Upper lobe of left lung (tissue), 6 donors: ENCODE results near the gene NCOA4. TPM values are rescaled to one million over a fixed set of nuclear protein-coding genes. Genes with fewer than 3 reads are reported as not detected.

Source experiments
- ATAC-seq, 2 donors: fragments of 200-7000 bp; cut with Tn5 transposase; one replicate each; pipeline ENCODE4 v1.9.1; 2022; ENCODE audit warnings: mild to moderate bottlenecking in 2 of 2, moderate library complexity in 2 of 2; ENCODE audit not compliant: low FRiP score in 2 of 2
- DNase-seq, 2 donors: peaks; one replicate each; pipeline ENCODE4 v3.0.0-alpha.2; 2019 to 2020
- H3K27ac ChIP-seq, 4 donors: fragments of 200-600 bp; sonication (generic); one replicate each; pipeline ENCODE4 v1.5.1; 2016 to 2019
- H3K27me3 ChIP-seq, 4 donors: fragments of 200-600 bp; sonication (generic); one replicate each; pipeline ENCODE4 v1.5.1; 2017 to 2019
- H3K36me3 ChIP-seq, 4 donors: fragments of 200-600 bp; sonication (generic); one replicate each; pipeline ENCODE4 v1.5.1; 2016 to 2019
- H3K4me1 ChIP-seq, 4 donors: fragments of 200-600 bp; sonication (generic); one replicate each; pipeline ENCODE4 v1.5.1; 2018 to 2019
- H3K4me3 ChIP-seq, 4 donors: fragments of 200-600 bp; sonication (generic); one replicate each; pipeline ENCODE4 v1.5.1; 2017 to 2019; ENCODE audit warnings: mild to moderate bottlenecking in 2 of 4, moderate library complexity in 1 of 4
- H3K9me3 ChIP-seq, 4 donors: fragments of 200-600 bp; sonication (generic); one replicate each; pipeline ENCODE4 v1.5.1; 2018 to 2019
- EP300 ChIP-seq, 4 donors: sonication (generic); formaldehyde crosslinking; IDR thresholded peaks; one replicate each; pipeline ENCODE4 v1.5.1; 2017; ENCODE audit warnings: antibody characterized with exemption in 4 of 4, control low read depth in 2 of 4
- POLR2A ChIP-seq, 4 donors: fragments of 450-650 bp; IDR thresholded peaks; one replicate each; pipeline ENCODE4 v1.5.1; 2016 to 2017; ENCODE audit warnings: antibody characterized with exemption in 4 of 4, mild to moderate bottlenecking in 2 of 4
- POLR2AphosphoS5 ChIP-seq, 2 donors: sonication (generic); formaldehyde crosslinking; IDR thresholded peaks; one replicate each; pipeline ENCODE4 v1.5.1; 2017; ENCODE audit warnings: antibody characterized with exemption in 2 of 2
- WGBS, 2 donors: methylation state at CpG; one replicate each; pipeline ENCODE4 v1.1.5; 2017 to 2018; 5-methylcytosine and 5-hydroxymethylcytosine counted together
- total RNA-seq, 6 donors: library from RNA; depleted of rRNA in 4 of 6; stranded (reverse); fragments of >200 nt in 4 of 6; gene quantifications; one replicate each; pipeline versions ENCODE4 v1.1.0 to v1.2.1, GENCODE V29; 2016 to 2021
- TF ChIP-seq, protein P1 (sequence below), 6 experiments: fragments of 450-650 bp in 4 of 6; fragments of 200-600 bp in 2 of 6; sonication (generic) in 2 of 6; IDR thresholded peaks; one replicate each; pipeline ENCODE4 v1.5.1; 2016 to 2019; ENCODE audit warnings: antibody characterized with exemption in 6 of 6
- donor health status: DM: no; HTN: no; CAD: no; lungs with moderate emphysema.
- donor health status: DM: no; HTN: yes; CAD: no; lungs with severe emphysema.

Gene NCOA4
- total RNA-seq: 100 to 1,000 TPM in 4 of 6 donors, 10 to 100 TPM in 2; 57.6 to 184 (median 144) TPM

DNA sequence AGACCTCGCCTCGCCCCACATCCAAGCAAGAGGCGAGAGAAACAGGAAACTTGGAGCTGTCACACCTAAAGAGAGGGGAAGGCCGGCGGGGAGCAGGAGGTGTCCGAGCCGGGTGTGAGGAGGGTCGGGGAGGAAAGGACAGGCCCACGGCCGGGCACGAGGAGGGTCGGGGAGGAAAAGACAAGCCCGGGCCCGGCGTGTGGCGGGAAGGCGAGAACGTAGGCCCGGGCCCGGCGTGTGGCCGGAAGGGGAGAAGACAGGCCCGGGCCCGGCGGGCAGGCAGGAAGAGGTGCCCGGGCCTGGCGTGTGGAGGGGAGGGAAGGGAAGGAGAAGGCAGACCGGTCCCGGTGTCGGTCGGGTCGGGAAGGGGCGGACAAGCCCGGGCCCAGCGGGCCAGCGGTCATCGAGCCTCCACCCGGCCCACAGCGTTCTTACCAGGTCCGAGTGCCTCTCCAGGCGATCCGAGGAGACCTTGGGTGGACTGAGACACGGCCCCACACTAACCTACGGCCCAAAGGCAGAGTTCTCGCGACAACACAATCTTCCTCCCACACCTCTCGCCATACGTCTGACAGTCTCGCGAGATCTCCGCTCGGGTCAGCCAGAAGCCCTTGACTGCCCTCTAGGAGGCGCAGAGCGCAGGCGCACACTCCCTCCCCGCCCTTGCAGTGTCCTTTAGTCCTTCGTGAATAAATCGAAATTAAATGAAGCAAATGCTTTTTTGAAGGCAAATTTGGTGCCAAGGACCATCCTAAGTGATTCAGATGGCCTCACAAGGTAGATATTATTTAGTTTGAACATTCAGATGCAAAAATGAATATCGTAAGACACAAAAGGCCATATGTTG, at the start of gene NCOA4:
Gene NCOA4 (minus strand): TSS at position 533 of the 847 bp plus-strand sequence. CDS start 13,943 bp downstream, outside the sequence.
- no peaks in the 10 kb centered on the region for H3K36me3 ChIP-seq
- H3K4me1 ChIP-seq: peaks cover 46 to 52% (median 47%) of the 10 kb centered on the region in 4 donors
- WGBS, 2 donors: 1% methylated on average over 35 to 56 of the region's 59 CpGs
- H3K4me3 ChIP-seq: peak within 1 kb of the TSS; percentile 61 to 97 (median 70)
- peak in 1 of 2 donors; percentile 92 for TF ChIP-seq POLR2AphosphoS5 (IDR thresholded peaks at IDR 0.05)
- no peak for TF ChIP-seq EP300 (IDR thresholded peaks at IDR 0.05)
- TF ChIP-seq, protein P1, sequence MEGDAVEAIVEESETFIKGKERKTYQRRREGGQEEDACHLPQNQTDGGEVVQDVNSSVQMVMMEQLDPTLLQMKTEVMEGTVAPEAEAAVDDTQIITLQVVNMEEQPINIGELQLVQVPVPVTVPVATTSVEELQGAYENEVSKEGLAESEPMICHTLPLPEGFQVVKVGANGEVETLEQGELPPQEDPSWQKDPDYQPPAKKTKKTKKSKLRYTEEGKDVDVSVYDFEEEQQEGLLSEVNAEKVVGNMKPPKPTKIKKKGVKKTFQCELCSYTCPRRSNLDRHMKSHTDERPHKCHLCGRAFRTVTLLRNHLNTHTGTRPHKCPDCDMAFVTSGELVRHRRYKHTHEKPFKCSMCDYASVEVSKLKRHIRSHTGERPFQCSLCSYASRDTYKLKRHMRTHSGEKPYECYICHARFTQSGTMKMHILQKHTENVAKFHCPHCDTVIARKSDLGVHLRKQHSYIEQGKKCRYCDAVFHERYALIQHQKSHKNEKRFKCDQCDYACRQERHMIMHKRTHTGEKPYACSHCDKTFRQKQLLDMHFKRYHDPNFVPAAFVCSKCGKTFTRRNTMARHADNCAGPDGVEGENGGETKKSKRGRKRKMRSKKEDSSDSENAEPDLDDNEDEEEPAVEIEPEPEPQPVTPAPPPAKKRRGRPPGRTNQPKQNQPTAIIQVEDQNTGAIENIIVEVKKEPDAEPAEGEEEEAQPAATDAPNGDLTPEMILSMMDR (IDR thresholded peaks at IDR 0.05): peak; percentile 70 to 90 (median 84)
- TF ChIP-seq POLR2A (IDR thresholded peaks at IDR 0.05): peak in 3 of 4 donors; percentile 71 to 87 (median 87)
- peak; percentile 94 to 98 for DNase-seq
- no peaks in the 10 kb centered on the region for H3K9me3 ChIP-seq
- H3K27me3 ChIP-seq: no peaks in the 10 kb centered on the region
- peak within 1 kb of the TSS; percentile 93 to 97 (median 94) for H3K27ac ChIP-seq
- peak; percentile 98 to 99 for ATAC-seq

DNA sequence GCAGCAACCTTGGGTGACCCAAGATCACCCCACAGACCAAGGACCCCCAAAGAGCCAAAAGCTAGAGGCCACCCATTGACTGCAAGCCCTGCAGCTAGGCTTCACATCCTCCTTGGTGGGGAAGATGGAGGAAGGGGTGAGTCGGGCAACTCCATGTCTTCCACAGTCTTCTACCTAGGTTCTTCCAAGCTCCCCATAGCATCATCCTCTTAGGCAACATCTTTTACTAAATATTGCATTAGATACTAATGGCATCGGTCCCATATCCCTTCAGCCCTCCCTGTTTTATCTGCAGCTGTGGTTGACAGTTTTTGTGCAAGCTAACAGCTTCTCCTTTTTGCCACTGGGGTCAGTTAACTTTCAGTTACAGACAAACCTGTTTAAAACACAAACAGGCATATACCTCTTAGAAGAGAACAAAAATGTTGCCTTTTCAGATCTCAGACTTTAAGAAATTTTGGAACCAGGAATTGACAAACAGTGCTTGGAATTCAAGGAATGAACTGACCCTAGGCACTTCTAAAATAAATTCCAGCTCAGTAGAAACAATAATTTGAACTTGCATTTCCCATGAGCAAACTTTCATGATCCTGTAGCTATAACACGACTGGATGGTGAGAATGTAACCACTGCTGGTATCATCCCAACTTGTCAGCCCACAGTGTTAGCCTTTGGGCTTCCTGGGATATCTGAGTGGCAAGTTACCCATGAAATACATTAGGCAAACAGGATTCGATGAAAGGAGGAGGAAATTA, 49.6 kb upstream of the NCOA4 start:
- Histone ChIP-seq H3K4me1 (no peaks in the 10 kb centered on the region), H3K9me3 (no peaks in the 10 kb centered on the region), H3K27ac (peak overlapping the region in 1 of 4 donors; percentile 23), H3K4me3 (no peak overlapping the region), H3K27me3 (no peaks in the 10 kb centered on the region), H3K36me3 (no peaks in the 10 kb centered on the region)
- 29 to 39% methylated on average over 4 of the region's 4 CpGs for WGBS, 2 donors
- TF ChIP-seq POLR2A (IDR thresholded peaks at IDR 0.05) (no peak), POLR2AphosphoS5 (IDR thresholded peaks at IDR 0.05) (no peak), EP300 (IDR thresholded peaks at IDR 0.05) (no peak)
- TF ChIP-seq, protein P1 (IDR thresholded peaks at IDR 0.05): no peak
- ATAC-seq: peak; percentile 51 to 58
- DNase-seq: no peak

DNA sequence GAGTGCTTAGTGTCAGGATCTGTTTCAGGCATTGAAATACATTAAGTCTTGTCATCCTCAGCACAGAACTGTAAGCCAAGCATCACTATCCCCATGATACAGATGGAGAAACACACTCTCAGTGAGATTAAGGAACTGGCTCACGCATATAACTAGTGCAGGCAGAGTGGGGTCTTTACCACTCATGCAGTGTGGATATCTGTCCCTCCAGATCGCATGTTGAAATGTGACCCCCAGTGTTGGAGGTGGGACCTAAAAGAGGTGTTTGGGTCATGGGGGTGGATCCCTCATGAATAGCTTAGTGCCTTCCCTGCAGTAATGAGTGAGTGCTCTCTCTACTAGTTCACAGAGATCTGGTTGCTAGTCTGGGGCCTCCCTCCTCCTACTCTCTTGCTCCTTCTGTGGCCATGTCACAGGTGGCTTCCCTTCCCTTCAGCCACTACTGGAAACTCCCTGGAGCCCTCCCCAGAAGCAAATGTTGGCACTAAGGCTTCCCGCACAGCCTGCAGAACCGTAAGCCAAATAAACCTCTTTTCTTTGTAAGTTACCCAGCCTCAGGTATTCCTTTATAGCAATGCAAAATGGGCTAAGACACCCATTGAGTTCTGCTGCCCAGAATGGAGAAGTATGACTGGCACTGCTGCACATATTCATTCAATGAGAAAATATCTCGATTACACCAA, 47.4 kb upstream of the NCOA4 start:
- TF ChIP-seq POLR2AphosphoS5 (IDR thresholded peaks at IDR 0.05) (no peak), POLR2A (IDR thresholded peaks at IDR 0.05) (no peak), EP300 (IDR thresholded peaks at IDR 0.05) (no peak)
- TF ChIP-seq, protein P1 (IDR thresholded peaks at IDR 0.05): no peak
- Histone ChIP-seq H3K4me3 (no peak overlapping the region), H3K4me1 (no peaks in the 10 kb centered on the region), H3K9me3 (no peaks in the 10 kb centered on the region), H3K27ac (peak overlapping the region in 1 of 4 donors; percentile 72), H3K27me3 (no peaks in the 10 kb centered on the region), H3K36me3 (no peaks in the 10 kb centered on the region)
- ATAC-seq: peak; percentile 35 to 49
- DNase-seq: no peak
- 82 to 87% methylated on average over 4 to 5 of the region's 5 CpGs for WGBS, 2 donors

DNA sequence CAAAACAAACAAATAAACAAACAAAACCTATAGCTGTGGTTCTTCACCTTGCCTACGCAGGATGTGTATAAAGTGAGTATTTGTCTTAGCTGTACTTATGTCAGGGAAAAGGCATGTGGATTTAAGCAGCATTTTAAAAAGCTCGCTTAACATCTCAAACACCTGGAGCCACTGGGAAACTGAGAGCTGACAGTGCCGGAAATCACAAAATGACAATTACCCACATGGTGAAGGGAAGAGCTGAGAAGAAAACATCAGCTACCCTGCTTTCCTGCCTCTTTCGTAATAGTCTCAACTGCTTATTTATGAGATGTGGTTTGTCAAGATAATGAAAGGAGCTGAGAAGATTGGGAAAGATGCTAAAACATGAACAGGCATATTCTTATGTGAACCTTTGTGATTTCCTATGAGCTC, 46.7 kb upstream of the NCOA4 start:
- DNase-seq: no peak
- H3K27me3 ChIP-seq: no peaks in the 10 kb centered on the region
- WGBS, 2 donors: 52 to 67% methylated on average over 4 of the region's 4 CpGs
- TF ChIP-seq POLR2A (IDR thresholded peaks at IDR 0.05) (no peak), POLR2AphosphoS5 (IDR thresholded peaks at IDR 0.05) (no peak), EP300 (IDR thresholded peaks at IDR 0.05) (no peak)
- TF ChIP-seq, protein P1 (IDR thresholded peaks at IDR 0.05): no peak
- H3K4me3 ChIP-seq: no peak overlapping the region
- no peaks in the 10 kb centered on the region for H3K36me3 ChIP-seq
- no peaks in the 10 kb centered on the region for H3K4me1 ChIP-seq
- no peaks in the 10 kb centered on the region for H3K9me3 ChIP-seq
- H3K27ac ChIP-seq: peak overlapping the region in 1 of 4 donors; percentile 72
- ATAC-seq: no peak
